ENCODE measurements around the gene WDR73. TPM values are rescaled to one million over a fixed set of nuclear protein-coding genes. Genes with fewer than 3 reads are reported as not detected.

WDR73 gene
- polyA plus RNA-seq, 2 donors = 15.8 to 16.6 TPM

GRCh38 chr15:84629033-84629432 is 25.1 kb downstream of the WDR73 start:
- H3K36me3 ChIP-seq (ENCODE audit: control insufficient read depth in 2 of 2, insufficient read depth in 2 of 2, low read length in 1 of 2) = no peaks in the 10 kb centered on the region
- H3K4me1 ChIP-seq (ENCODE audit: control insufficient read depth in 2 of 2, insufficient read depth in 2 of 2, low read length in 1 of 2) = peaks cover 0 to 3% of the 10 kb centered on the region in 2 donors
- no peak overlapping the region for H3K4me3 ChIP-seq (ENCODE audit: low read depth in 1 of 2, low read length in 2 of 2)
- WGBS, 2 donors = 91 to 95% methylated on average over 9 of the region's 9 CpGs
- no peak overlapping the region for H3K27ac ChIP-seq (ENCODE audit: low read depth in 2 of 2, low read length in 1 of 2)
- H3K9me3 ChIP-seq (ENCODE audit: control insufficient read depth in 2 of 2, insufficient read depth in 1 of 2, low read depth in 1 of 2, low read length in 1 of 2) = no peaks in the 10 kb centered on the region
- H3K27me3 ChIP-seq (ENCODE audit: control insufficient read depth in 1 of 2, insufficient read depth in 2 of 2, low read length in 2 of 2) = no peaks in the 10 kb centered on the region

GRCh38 chr15:84625123-84625522 is 29.0 kb downstream of the WDR73 start:
- Histone ChIP-seq H3K4me1 (ENCODE audit: control insufficient read depth in 2 of 2, insufficient read depth in 2 of 2, low read length in 1 of 2) (no peaks in the 10 kb centered on the region), H3K36me3 (ENCODE audit: control insufficient read depth in 2 of 2, insufficient read depth in 2 of 2, low read length in 1 of 2) (peaks cover 3 to 12% of the 10 kb centered on the region in 2 donors), H3K4me3 (ENCODE audit: low read depth in 1 of 2, low read length in 2 of 2) (no peak overlapping the region), H3K27ac (ENCODE audit: low read depth in 2 of 2, low read length in 1 of 2) (no peak overlapping the region), H3K9me3 (ENCODE audit: control insufficient read depth in 2 of 2, insufficient read depth in 1 of 2, low read depth in 1 of 2, low read length in 1 of 2) (peaks cover 12 to 21% of the 10 kb centered on the region in 2 donors), H3K27me3 (ENCODE audit: control insufficient read depth in 1 of 2, insufficient read depth in 2 of 2, low read length in 2 of 2) (no peaks in the 10 kb centered on the region)
- 87 to 90% methylated on average over 2 of the region's 2 CpGs for WGBS, 2 donors

GRCh38 chr15:84624359-84624758 is 29.7 kb downstream of the WDR73 start:
- Histone ChIP-seq H3K9me3 (ENCODE audit: control insufficient read depth in 2 of 2, insufficient read depth in 1 of 2, low read depth in 1 of 2, low read length in 1 of 2) (peaks cover 12 to 21% of the 10 kb centered on the region in 2 donors), H3K27ac (ENCODE audit: low read depth in 2 of 2, low read length in 1 of 2) (no peak overlapping the region), H3K4me3 (ENCODE audit: low read depth in 1 of 2, low read length in 2 of 2) (no peak overlapping the region), H3K36me3 (ENCODE audit: control insufficient read depth in 2 of 2, insufficient read depth in 2 of 2, low read length in 1 of 2) (peaks cover 3 to 12% of the 10 kb centered on the region in 2 donors), H3K4me1 (ENCODE audit: control insufficient read depth in 2 of 2, insufficient read depth in 2 of 2, low read length in 1 of 2) (no peaks in the 10 kb centered on the region), H3K27me3 (ENCODE audit: control insufficient read depth in 1 of 2, insufficient read depth in 2 of 2, low read length in 2 of 2) (no peaks in the 10 kb centered on the region)
- 88 to 90% methylated on average over 7 of the region's 7 CpGs for WGBS, 2 donors

GRCh38 chr15:84621358-84621979 is 32.6 kb downstream of the WDR73 start:
- H3K36me3 ChIP-seq (ENCODE audit: control insufficient read depth in 2 of 2, insufficient read depth in 2 of 2, low read length in 1 of 2) = peaks cover 3 to 12% of the 10 kb centered on the region in 2 donors
- H3K27ac ChIP-seq (ENCODE audit: low read depth in 2 of 2, low read length in 1 of 2) = no peak overlapping the region
- 96 to 99% methylated on average over 17 of the region's 17 CpGs for WGBS, 2 donors

GRCh38 chr15:84620626-84621025 is 33.5 kb downstream of the WDR73 start:
- 98% methylated on average over 8 of the region's 8 CpGs for WGBS, 2 donors

More at GRCh38 chr15:84621358-84621979, 32.6 kb downstream of the WDR73 start:
- H3K4me3 ChIP-seq (ENCODE audit: low read depth in 1 of 2, low read length in 2 of 2) = no peak overlapping the region
- no peaks in the 10 kb centered on the region for H3K27me3 ChIP-seq (ENCODE audit: control insufficient read depth in 1 of 2, insufficient read depth in 2 of 2, low read length in 2 of 2)
- H3K4me1 ChIP-seq (ENCODE audit: control insufficient read depth in 2 of 2, insufficient read depth in 2 of 2, low read length in 1 of 2) = no peaks in the 10 kb centered on the region
- peaks cover 12 to 21% of the 10 kb centered on the region in 2 donors for H3K9me3 ChIP-seq (ENCODE audit: control insufficient read depth in 2 of 2, insufficient read depth in 1 of 2, low read depth in 1 of 2, low read length in 1 of 2)

GRCh38 chr15:84616235-84616634 is 37.8 kb downstream of the WDR73 start:
- H3K27ac ChIP-seq (ENCODE audit: low read depth in 2 of 2, low read length in 1 of 2) = no peak overlapping the region
- no peak overlapping the region for H3K4me3 ChIP-seq (ENCODE audit: low read depth in 1 of 2, low read length in 2 of 2)
- no peaks in the 10 kb centered on the region for H3K4me1 ChIP-seq (ENCODE audit: control insufficient read depth in 2 of 2, insufficient read depth in 2 of 2, low read length in 1 of 2)
- peaks cover 3 to 4% of the 10 kb centered on the region in 2 donors for H3K36me3 ChIP-seq (ENCODE audit: control insufficient read depth in 2 of 2, insufficient read depth in 2 of 2, low read length in 1 of 2)
- 82 to 84% methylated on average over 3 of the region's 3 CpGs for whole genome bisulfite sequencing, 2 donors
- H3K27me3 ChIP-seq (ENCODE audit: control insufficient read depth in 1 of 2, insufficient read depth in 2 of 2, low read length in 2 of 2) = no peaks in the 10 kb centered on the region
- peaks cover 7% of the 10 kb centered on the region in 2 donors for H3K9me3 ChIP-seq (ENCODE audit: control insufficient read depth in 2 of 2, insufficient read depth in 1 of 2, low read depth in 1 of 2, low read length in 1 of 2)

More at GRCh38 chr15:84620626-84621025, 33.5 kb downstream of the WDR73 start:
- no peaks in the 10 kb centered on the region for H3K27me3 ChIP-seq (ENCODE audit: control insufficient read depth in 1 of 2, insufficient read depth in 2 of 2, low read length in 2 of 2)
- H3K4me1 ChIP-seq (ENCODE audit: control insufficient read depth in 2 of 2, insufficient read depth in 2 of 2, low read length in 1 of 2) = no peaks in the 10 kb centered on the region
- no peak overlapping the region for H3K27ac ChIP-seq (ENCODE audit: low read depth in 2 of 2, low read length in 1 of 2)
- H3K9me3 ChIP-seq (ENCODE audit: control insufficient read depth in 2 of 2, insufficient read depth in 1 of 2, low read depth in 1 of 2, low read length in 1 of 2) = peaks cover 12 to 21% of the 10 kb centered on the region in 2 donors
- peaks cover 3 to 12% of the 10 kb centered on the region in 2 donors for H3K36me3 ChIP-seq (ENCODE audit: control insufficient read depth in 2 of 2, insufficient read depth in 2 of 2, low read length in 1 of 2)
- no peak overlapping the region for H3K4me3 ChIP-seq (ENCODE audit: low read depth in 1 of 2, low read length in 2 of 2)

- no peaks in the 10 kb centered on the region for H3K4me1 ChIP-seq (ENCODE audit: control insufficient read depth in 2 of 2, insufficient read depth in 2 of 2, low read length in 1 of 2)
- 96% methylated on average over 7 of the region's 7 CpGs for WGBS, 2 donors
- H3K36me3 ChIP-seq (ENCODE audit: control insufficient read depth in 2 of 2, insufficient read depth in 2 of 2, low read length in 1 of 2) = no peaks in the 10 kb centered on the region
- H3K27me3 ChIP-seq (ENCODE audit: control insufficient read depth in 1 of 2, insufficient read depth in 2 of 2, low read length in 2 of 2) = no peaks in the 10 kb centered on the region
- no peak overlapping the region for H3K27ac ChIP-seq (ENCODE audit: low read depth in 2 of 2, low read length in 1 of 2)
- H3K4me3 ChIP-seq (ENCODE audit: low read depth in 1 of 2, low read length in 2 of 2) = no peak overlapping the region
- no peaks in the 10 kb centered on the region for H3K9me3 ChIP-seq (ENCODE audit: control insufficient read depth in 2 of 2, insufficient read depth in 1 of 2, low read depth in 1 of 2, low read length in 1 of 2)
Observed at GRCh38 chr15:84611631-84612030, 42.5 kb downstream of the WDR73 start.

- no peaks in the 10 kb centered on the region for H3K27me3 ChIP-seq (ENCODE audit: control insufficient read depth in 1 of 2, insufficient read depth in 2 of 2, low read length in 2 of 2)
- no peaks in the 10 kb centered on the region for H3K9me3 ChIP-seq (ENCODE audit: control insufficient read depth in 2 of 2, insufficient read depth in 1 of 2, low read depth in 1 of 2, low read length in 1 of 2)
- H3K4me3 ChIP-seq (ENCODE audit: low read depth in 1 of 2, low read length in 2 of 2) = no peak overlapping the region
- 76 to 91% methylated on average over 11 of the region's 11 CpGs for WGBS, 2 donors
- no peak overlapping the region for H3K27ac ChIP-seq (ENCODE audit: low read depth in 2 of 2, low read length in 1 of 2)
- H3K4me1 ChIP-seq (ENCODE audit: control insufficient read depth in 2 of 2, insufficient read depth in 2 of 2, low read length in 1 of 2) = peaks cover 0 to 4% of the 10 kb centered on the region in 2 donors
- no peaks in the 10 kb centered on the region for H3K36me3 ChIP-seq (ENCODE audit: control insufficient read depth in 2 of 2, insufficient read depth in 2 of 2, low read length in 1 of 2)
Observed at GRCh38 chr15:84609818-84610525, 44.1 kb downstream of the WDR73 start.

- H3K36me3 ChIP-seq (ENCODE audit: control insufficient read depth in 2 of 2, insufficient read depth in 2 of 2, low read length in 1 of 2) = peaks cover 2 to 4% of the 10 kb centered on the region in 2 donors
- 65 to 68% methylated on average over 1 of the region's 1 CpG for WGBS, 2 donors
- H3K9me3 ChIP-seq (ENCODE audit: control insufficient read depth in 2 of 2, insufficient read depth in 1 of 2, low read depth in 1 of 2, low read length in 1 of 2) = no peaks in the 10 kb centered on the region
- no peak overlapping the region for H3K27ac ChIP-seq (ENCODE audit: low read depth in 2 of 2, low read length in 1 of 2)
- no peak overlapping the region for H3K4me3 ChIP-seq (ENCODE audit: low read depth in 1 of 2, low read length in 2 of 2)
- H3K4me1 ChIP-seq (ENCODE audit: control insufficient read depth in 2 of 2, insufficient read depth in 2 of 2, low read length in 1 of 2) = peaks cover 0 to 4% of the 10 kb centered on the region in 2 donors
- no peaks in the 10 kb centered on the region for H3K27me3 ChIP-seq (ENCODE audit: control insufficient read depth in 1 of 2, insufficient read depth in 2 of 2, low read length in 2 of 2)
Observed at GRCh38 chr15:84608707-84609284, 45.3 kb downstream of the WDR73 start.
